KMS-11 (cell line): ENCODE results near the gene CARTPT.

ENCODE experiments used
- H2AFZ ChIP-seq: fragments of 200-600 bp; sonication (generic); 2 replicates; pipeline ENCODE4 v1.6.1; 2016; ENCODE audit warnings: antibody characterized with exemption, mixed run types, low read depth
- H3K27ac ChIP-seq: fragments of 200-600 bp; sonication (generic); 2 replicates; pipeline ENCODE4 v1.6.1; 2016; ENCODE audit warnings: mild to moderate bottlenecking, mixed run types
- H3K27me3 ChIP-seq: fragments of 200-600 bp; sonication (generic); 2 replicates; pipeline ENCODE4 v1.6.1; 2017; ENCODE audit warnings: mild to moderate bottlenecking, low read depth, mixed run types, moderate library complexity; ENCODE audit not compliant: insufficient read depth
- H3K36me3 ChIP-seq: fragments of 200-600 bp; sonication (generic); 2 replicates; pipeline ENCODE4 v1.6.1; 2017; ENCODE audit warnings: mild to moderate bottlenecking, mixed run types; ENCODE audit not compliant: insufficient read depth
- H3K4me1 ChIP-seq: fragments of 200-600 bp; sonication (generic); 2 replicates; pipeline ENCODE4 v1.6.1; 2016; ENCODE audit warnings: mild to moderate bottlenecking, low read depth, mixed run types; ENCODE audit not compliant: poor library complexity, severe bottlenecking
- H3K4me2 ChIP-seq: fragments of 200-600 bp; sonication (generic); 2 replicates; pipeline ENCODE4 v1.7.0; 2016; ENCODE audit warnings: mild to moderate bottlenecking, mixed run types
- H3K4me3 ChIP-seq: fragments of 200-600 bp; sonication (generic); IDR thresholded peaks from 2 replicates; pipeline ENCODE4 v1.6.1; 2017; ENCODE audit warnings: low read depth, low read length, mixed read lengths; ENCODE audit not compliant: insufficient read depth
- H3K79me2 ChIP-seq: fragments of 200-600 bp; sonication (generic); 2 replicates; pipeline ENCODE4 v1.6.1; 2016; ENCODE audit warnings: low read depth, mixed run types; ENCODE audit not compliant: insufficient read depth
- H3K9ac ChIP-seq: fragments of 200-600 bp; sonication (generic); 2 replicates; pipeline ENCODE4 v1.6.1; 2016; ENCODE audit warnings: mild to moderate bottlenecking, mixed run types
- H4K20me1 ChIP-seq: fragments of 200-600 bp; sonication (generic); 2 replicates; pipeline ENCODE4 v1.6.1; 2016; ENCODE audit warnings: mild to moderate bottlenecking, mixed run types; ENCODE audit not compliant: insufficient read depth
- TF ChIP-seq, protein P1 (sequence below): fragments of 200-600 bp; sonication (generic); conservative IDR thresholded peaks from 2 replicates; pipeline ENCODE4 v1.6.1; 2017; ENCODE audit warnings: low read depth, mild to moderate bottlenecking, antibody characterized with exemption, low read length, moderate library complexity, mixed read lengths

CARTPT gene

DNA sequence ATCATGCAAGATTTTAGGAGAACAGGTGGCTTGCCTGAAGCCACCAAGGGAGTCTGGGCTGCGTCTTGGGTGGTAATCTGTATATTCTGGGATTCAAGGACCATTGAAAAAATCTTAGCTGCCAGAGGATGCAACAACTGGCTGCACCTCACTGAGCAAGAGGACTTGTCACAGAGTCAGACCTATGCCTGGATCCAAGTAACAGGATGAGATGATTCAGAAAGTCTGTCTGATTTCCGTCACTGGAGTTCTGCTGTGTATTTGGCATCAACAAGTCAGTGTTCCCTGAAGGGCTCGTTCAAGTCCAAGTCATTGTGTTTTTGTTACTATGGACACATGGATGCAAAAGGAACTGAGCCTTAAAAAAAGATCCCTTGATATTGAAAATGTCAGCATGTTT lies 37.8 kb upstream of the CARTPT start:
- no peaks in the 10 kb centered on the region for H3K79me2 ChIP-seq
- no peak overlapping the region for H3K4me3 ChIP-seq
- H3K4me1 ChIP-seq = no peaks in the 10 kb centered on the region
- no peaks in the 10 kb centered on the region for H3K27me3 ChIP-seq
- no peaks in the 10 kb centered on the region for H3K36me3 ChIP-seq
- no peaks in the 10 kb centered on the region for H4K20me1 ChIP-seq
- no peak overlapping the region for H2AFZ ChIP-seq
- TF ChIP-seq, protein P1, sequence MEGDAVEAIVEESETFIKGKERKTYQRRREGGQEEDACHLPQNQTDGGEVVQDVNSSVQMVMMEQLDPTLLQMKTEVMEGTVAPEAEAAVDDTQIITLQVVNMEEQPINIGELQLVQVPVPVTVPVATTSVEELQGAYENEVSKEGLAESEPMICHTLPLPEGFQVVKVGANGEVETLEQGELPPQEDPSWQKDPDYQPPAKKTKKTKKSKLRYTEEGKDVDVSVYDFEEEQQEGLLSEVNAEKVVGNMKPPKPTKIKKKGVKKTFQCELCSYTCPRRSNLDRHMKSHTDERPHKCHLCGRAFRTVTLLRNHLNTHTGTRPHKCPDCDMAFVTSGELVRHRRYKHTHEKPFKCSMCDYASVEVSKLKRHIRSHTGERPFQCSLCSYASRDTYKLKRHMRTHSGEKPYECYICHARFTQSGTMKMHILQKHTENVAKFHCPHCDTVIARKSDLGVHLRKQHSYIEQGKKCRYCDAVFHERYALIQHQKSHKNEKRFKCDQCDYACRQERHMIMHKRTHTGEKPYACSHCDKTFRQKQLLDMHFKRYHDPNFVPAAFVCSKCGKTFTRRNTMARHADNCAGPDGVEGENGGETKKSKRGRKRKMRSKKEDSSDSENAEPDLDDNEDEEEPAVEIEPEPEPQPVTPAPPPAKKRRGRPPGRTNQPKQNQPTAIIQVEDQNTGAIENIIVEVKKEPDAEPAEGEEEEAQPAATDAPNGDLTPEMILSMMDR = no peak
- H3K4me2 ChIP-seq = no peak overlapping the region
- H3K9ac ChIP-seq = no peak overlapping the region
- no peak overlapping the region for H3K27ac ChIP-seq

DNA sequence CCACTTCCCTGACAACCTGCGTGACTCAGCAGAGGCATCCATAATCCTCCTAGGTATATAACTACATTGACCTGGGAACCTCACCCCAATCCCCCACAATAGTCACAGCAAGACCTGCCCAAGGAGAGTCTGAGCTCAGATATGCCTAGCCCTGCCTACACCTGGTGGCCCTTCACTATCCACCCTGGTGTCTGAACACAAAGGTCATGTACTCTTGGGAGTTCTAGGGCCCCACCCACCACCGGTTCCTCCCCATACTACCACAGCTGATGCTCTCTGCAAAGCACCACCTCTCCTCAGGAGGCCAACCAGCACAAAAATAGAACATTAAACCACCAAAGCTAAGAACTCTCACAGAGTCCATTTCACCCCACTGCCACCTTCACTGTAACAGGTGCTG lies 34.8 kb upstream of the CARTPT start:
- H3K27ac ChIP-seq = no peak overlapping the region
- H2AFZ ChIP-seq = no peak overlapping the region
- H3K4me2 ChIP-seq = no peak overlapping the region
- no peak overlapping the region for H3K4me3 ChIP-seq
- TF ChIP-seq, protein P1 = no peak
- no peaks in the 10 kb centered on the region for H4K20me1 ChIP-seq
- H3K79me2 ChIP-seq = no peaks in the 10 kb centered on the region
- no peaks in the 10 kb centered on the region for H3K4me1 ChIP-seq
- no peaks in the 10 kb centered on the region for H3K36me3 ChIP-seq
- no peaks in the 10 kb centered on the region for H3K27me3 ChIP-seq
- no peak overlapping the region for H3K9ac ChIP-seq

DNA sequence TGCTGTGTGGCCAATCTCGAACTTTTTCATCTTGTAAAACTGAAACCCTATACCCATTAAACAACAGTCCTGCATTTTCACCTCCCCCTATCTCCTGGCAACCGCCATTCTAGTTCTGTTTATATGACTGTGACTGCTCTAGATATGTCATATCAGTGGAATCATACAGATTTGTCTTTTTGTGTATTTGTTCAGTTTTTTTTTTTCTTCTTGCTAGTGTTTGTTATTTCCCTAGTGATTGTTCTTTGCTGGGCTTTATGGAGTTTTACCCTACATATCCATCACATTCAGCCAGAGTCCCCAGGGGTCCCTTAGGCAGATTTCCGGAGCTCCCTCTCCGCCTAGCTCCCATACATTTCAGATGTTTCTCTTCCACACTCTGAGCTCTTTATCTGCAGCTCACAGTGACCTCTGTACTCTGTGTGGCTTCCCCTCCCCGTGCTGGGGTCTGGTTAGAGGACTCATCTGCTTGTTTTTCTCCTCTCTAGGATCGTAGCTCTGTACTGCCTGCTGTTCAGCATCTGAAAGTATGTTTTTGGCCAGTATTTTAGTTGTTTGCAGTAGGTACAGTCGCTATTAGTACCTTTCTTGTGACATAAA lies 25.1 kb upstream of the CARTPT start:
- H3K79me2 ChIP-seq = no peaks in the 10 kb centered on the region
- H2AFZ ChIP-seq = no peak overlapping the region
- no peaks in the 10 kb centered on the region for H3K36me3 ChIP-seq
- no peak overlapping the region for H3K4me3 ChIP-seq
- H3K27ac ChIP-seq = no peak overlapping the region
- no peak overlapping the region for H3K4me2 ChIP-seq
- H3K4me1 ChIP-seq = no peaks in the 10 kb centered on the region
- TF ChIP-seq, protein P1 = no peak
- no peak overlapping the region for H3K9ac ChIP-seq
- H3K27me3 ChIP-seq = no peaks in the 10 kb centered on the region
- no peaks in the 10 kb centered on the region; the same call in 1 of the 2 replicates for H4K20me1 ChIP-seq

DNA sequence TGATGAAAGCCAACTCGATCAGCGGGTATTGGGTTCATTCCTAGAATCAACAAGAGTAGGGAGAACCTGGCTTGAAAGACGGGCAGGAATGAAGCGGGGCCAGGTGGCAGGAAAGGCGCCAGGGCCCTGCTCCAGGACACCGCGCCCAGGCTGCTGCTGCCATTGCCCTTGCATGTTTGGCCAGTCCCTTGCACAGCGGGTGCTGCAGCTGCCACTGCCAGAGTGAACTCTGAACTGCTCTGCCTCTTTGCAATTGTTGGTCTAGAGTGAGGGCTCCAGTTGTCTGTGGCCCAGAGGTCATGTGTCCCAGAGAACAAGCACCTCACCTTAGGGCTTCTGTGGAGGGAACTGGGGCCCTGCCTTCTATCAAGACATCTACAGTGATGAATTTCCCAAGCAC lies 24.0 kb upstream of the CARTPT start:
- no peaks in the 10 kb centered on the region for H3K79me2 ChIP-seq
- no peak overlapping the region for H3K4me2 ChIP-seq
- TF ChIP-seq, protein P1 = no peak
- no peaks in the 10 kb centered on the region; the same call in 1 of the 2 replicates for H4K20me1 ChIP-seq
- no peaks in the 10 kb centered on the region for H3K27me3 ChIP-seq
- H3K9ac ChIP-seq = no peak overlapping the region
- no peaks in the 10 kb centered on the region for H3K4me1 ChIP-seq
- H3K27ac ChIP-seq = no peak overlapping the region
- H3K36me3 ChIP-seq = no peaks in the 10 kb centered on the region
- no peak overlapping the region for H2AFZ ChIP-seq
- H3K4me3 ChIP-seq = no peak overlapping the region
